ENCODE results near the gene SLC51B. TPM values are rescaled to one million over a fixed set of nuclear protein-coding genes. Genes with fewer than 3 reads are reported as not detected.
"Not testable (repeated sequence)": the region's sequence is repeated elsewhere in the genome, so short reads cannot be mapped to it uniquely, and the experiment has no call there.

Gene SLC51B
- total RNA-seq, 1 donor from 2014 or later, result not detected

DNA sequence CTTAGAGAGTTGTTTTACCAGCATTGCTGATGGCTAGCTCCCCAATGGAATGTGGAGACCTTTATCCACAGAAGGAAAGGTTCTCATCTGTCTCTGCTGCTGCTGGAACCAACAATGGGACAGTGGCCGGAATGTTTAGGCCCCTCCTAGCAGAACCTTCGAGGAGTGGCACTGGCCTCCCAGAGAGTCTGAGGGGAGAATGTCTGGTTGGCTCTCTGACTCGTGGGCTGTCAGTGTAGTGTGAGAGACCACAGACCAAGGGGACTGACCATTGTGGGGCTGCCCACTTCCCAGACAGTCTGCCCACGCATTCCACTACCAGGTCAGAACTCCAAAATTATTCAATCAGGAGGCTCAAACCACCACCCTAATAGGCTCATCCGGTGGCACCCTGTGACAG, 17.5 kb downstream of the SLC51B start:
- no peak for FAIRE-seq
- DNase-seq (ENCODE audit: low spot score in 2 of 2), result no peak

- no peak for DNase-seq (ENCODE audit: low spot score in 2 of 2)
- no peak for FAIRE-seq
Measured at GRCh38 chr15:65066001-65066634, 20.9 kb downstream of the SLC51B start.

GRCh38 chr15:65066635-65067316, 21.6 kb downstream of the SLC51B start:
- DNase-seq (ENCODE audit: low spot score in 2 of 2) (no peak), FAIRE-seq (no peak)

GRCh38 chr15:65067317-65067644, 22.1 kb downstream of the SLC51B start:
- FAIRE-seq (no peak), DNase-seq (ENCODE audit: low spot score in 2 of 2) (no peak)

GRCh38 chr15:65067645-65068402, 22.6 kb downstream of the SLC51B start, which contains the start of gene RASL12:
RASL12 (minus strand) TSS chr15:65067991; CDS start chr15:65067835, 156 bp downstream.
- peak in 1 of 2 donors; percentile 52 for DNase-seq (ENCODE audit: low spot score in 2 of 2)
- FAIRE-seq, result no peak

DNA sequence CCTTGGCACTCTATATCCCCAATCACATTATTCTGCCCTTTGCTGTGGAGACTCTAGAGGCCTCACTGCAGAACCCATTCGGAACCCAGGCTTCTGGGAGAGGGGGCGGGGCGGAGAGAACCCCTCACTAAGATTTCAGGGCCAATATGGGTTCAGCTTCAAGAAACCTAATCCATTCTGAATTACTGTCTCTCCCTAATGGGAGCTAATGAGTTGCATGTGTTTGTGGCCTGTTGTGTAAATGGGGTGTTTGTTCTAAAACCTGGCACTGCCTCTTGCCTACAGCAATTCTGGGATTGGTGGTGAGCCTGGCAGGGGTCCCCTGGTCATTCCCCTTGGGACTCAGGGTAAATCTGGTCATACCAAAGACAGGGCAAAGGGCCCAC, 23.2 kb downstream of the SLC51B start:
- DNase-seq (ENCODE audit: low spot score in 2 of 2) (peak in 1 of 2 donors; percentile 53), FAIRE-seq (no peak)

GRCh38 chr15:65069179-65069578, 24.0 kb downstream of the SLC51B start:
- FAIRE-seq (no peak), DNase-seq (ENCODE audit: low spot score in 2 of 2) (no peak)

DNA sequence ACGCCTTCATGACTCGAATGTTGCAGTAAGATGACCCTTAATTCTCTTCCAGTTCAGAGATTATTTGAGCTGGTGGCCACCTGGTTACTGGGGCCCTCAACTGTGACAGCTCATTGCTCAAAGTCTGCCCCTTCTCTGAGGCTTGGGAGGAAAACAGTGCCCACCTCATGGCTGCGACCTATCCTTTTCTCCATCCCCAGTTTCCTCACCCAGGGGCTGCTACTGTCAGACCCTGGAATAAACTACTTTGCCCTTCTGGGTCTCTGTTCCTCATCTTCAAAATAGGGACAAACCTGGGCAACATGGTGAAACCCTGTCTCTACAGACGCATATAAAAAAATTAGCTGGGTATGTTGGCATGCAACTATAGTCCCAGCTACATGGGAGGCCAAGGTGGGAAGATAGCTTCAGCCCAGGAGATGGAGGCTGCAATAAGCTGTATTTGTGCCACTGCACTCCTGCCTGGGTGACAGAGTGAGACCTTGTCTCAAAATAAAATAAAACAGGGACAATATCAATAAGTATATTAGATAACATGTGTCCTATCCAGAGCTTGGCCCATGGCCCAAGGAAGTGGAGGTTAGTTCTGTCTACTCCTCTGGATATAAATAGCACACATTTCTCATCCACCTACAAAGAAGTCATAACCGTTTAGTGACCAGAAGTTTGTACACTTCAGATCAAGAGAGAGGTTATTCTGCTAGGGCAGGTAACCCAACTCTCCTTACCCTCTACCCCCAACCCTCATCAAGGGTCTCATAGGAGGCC, 24.8 kb downstream of the SLC51B start:
- FAIRE-seq, result no peak
- DNase-seq (ENCODE audit: low spot score in 2 of 2), result no peak

DNA sequence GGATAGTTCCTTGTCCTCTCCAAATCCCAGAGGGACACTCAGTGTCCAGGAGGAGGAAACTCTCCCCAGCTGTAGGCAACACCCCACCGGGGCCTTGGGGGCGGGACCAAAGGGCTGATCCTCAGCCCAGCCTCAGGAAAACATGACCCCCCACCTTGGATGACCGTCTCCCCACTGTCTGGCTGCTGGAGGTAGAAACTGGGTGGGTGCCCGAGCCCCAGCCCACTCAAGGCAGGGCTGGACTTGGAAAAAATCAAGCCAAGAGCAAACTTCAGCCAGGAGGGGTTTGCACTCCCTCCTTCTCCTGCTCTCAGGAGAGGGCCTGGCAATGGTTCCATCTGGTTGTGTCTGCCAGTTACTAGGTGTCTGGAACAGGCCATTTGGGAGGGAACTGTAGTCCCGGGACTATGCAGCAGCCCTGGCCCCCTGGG, 26.2 kb downstream of the SLC51B start:
- FAIRE-seq, result no peak
- DNase-seq (ENCODE audit: low spot score in 2 of 2), result no peak

DNA sequence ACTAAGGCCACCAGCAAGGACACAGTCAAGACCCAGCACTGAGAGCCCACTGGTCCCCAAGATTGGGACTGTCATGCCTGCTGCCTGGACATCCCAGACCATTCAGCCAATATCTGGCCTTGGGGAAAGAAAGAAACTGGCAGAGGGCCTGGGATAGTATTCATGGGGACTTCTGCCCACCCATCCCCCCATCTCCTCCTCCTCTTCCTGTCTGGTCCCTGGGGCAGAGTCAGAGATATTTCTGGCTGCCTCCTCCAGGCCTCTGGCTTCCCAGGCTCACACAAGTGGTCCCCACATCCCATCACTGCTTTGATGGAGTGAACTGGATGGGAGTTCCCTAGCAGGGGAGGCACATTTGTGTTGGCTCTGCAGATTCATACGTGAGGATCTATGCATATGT, 26.8 kb downstream of the SLC51B start:
- DNase-seq (ENCODE audit: low spot score in 2 of 2) (no peak), FAIRE-seq (no peak)

DNA sequence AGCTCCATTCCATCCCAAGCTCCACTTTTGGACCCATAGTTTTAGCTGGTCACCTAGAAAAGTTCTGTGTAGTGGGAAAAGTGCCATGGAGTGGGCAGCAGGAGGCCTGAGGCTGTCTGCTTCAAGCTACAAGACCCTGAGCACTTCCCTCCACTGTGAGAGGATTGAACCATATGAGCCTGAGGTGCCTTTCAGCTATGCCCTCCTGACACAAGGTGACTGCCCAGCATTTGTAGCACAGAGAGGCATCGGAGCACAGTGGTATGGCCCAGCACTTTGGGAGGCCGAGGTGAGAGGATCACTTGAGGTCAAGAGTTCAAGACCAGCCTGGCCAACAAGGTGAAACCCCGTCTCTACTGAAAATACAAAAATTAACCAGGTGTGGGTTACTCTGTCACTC, 27.4 kb downstream of the SLC51B start:
- FAIRE-seq (no peak), DNase-seq (ENCODE audit: low spot score in 2 of 2) (no peak)

DNA sequence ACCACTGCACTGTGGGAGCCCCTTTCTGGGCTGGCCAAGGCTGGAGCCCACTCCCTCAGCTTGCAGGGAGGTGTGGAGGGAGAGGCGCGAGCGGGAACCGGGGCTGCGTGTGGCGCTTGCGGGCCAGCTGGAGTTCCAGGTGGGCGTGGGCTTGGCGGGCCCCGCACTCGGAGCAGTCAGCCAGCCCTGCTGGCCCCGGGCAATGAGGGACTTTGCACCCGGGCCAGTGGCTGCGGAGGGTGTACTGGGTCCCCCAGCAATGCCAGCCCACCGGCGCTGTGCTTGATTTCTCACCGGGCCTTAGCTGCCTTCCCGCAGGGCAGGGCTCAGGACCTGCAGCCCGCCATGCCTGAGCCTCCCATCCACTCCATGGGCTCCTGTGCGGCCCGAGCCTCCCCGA, 29.8 kb downstream of the SLC51B start:
- DNase-seq (ENCODE audit: low spot score in 2 of 2); FAIRE-seq: not testable (repeated sequence)

GRCh38 chr15:65075607-65076395, 30.6 kb downstream of the SLC51B start:
- FAIRE-seq; DNase-seq (ENCODE audit: low spot score in 2 of 2): not testable (repeated sequence)

- FAIRE-seq (no peak), DNase-seq (ENCODE audit: low spot score in 2 of 2) (no peak)
Measured at GRCh38 chr15:65076486-65077290, 31.5 kb downstream of the SLC51B start, which contains the start of gene KBTBD13. KBTBD13 (plus strand) TSS chr15:65076746; CDS start chr15:65076816, 70 bp downstream.

- no peak for DNase-seq (ENCODE audit: low spot score in 2 of 2)
Measured at GRCh38 chr15:65077291-65077980, 32.2 kb downstream of the SLC51B start.

DNA sequence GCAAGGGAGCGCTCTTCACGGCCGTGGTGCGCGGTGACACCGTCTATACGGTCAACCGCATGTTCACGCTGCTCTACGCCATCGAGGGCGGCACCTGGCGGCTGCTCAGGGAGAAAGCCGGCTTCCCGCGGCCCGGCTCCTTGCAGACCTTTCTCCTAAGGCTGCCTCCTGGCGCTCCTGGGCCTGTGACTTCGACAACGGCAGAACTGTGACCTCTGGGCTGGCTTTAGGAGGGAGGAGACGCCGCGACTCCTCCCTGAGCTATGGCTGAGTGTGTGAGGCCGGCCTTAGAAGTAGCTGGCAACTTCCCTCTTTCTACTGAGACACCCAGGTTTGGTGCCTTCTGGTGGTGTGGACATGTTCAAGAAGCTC, 32.8 kb downstream of the SLC51B start:
- FAIRE-seq (no peak), DNase-seq (ENCODE audit: low spot score in 2 of 2) (peak in 1 of 2 donors; percentile 57)

More at GRCh38 chr15:65077291-65077980, 32.2 kb downstream of the SLC51B start:
- no peak for FAIRE-seq

GRCh38 chr15:65079580-65079979, 34.4 kb downstream of the SLC51B start:
- no peak for FAIRE-seq
- DNase-seq (ENCODE audit: low spot score in 2 of 2), result no peak

GRCh38 chr15:65081270-65081669, 36.1 kb downstream of the SLC51B start:
- no peak for FAIRE-seq

More at GRCh38 chr15:65081270-65081669, 36.1 kb downstream of the SLC51B start:
- no peak for DNase-seq (ENCODE audit: low spot score in 2 of 2)

Measured in frontal cortex (tissue), 4 donors.